H9 (cell line): ENCODE measurements around the gene ARIH1. TPM values are rescaled to one million over a fixed set of nuclear protein-coding genes. Genes with fewer than 3 reads are reported as not detected.

ENCODE experiments used
- DNase-seq: peaks from one replicate; pipeline ENCODE4 v3.0.0-alpha.2; 2017
- H2AFZ ChIP-seq: one replicate; pipeline ENCODE4 v1.6.1; 2013; ENCODE audit warnings: mild to moderate bottlenecking, low read length, control low read depth, moderate library complexity
- H2AK5ac ChIP-seq: 2 replicates; pipeline ENCODE4 v1.6.1; 2013; ENCODE audit warnings: low read length, control low read depth, mixed read lengths; ENCODE audit not compliant: insufficient read length
- H2BK120ac ChIP-seq: one replicate; pipeline ENCODE4 v1.6.1; 2013; ENCODE audit warnings: low read depth, mild to moderate bottlenecking, low read length, control low read depth, inconsistent platforms; ENCODE audit not compliant: poor library complexity, severe bottlenecking
- H2BK12ac ChIP-seq: 2 replicates; pipeline ENCODE4 v1.6.1; 2013; ENCODE audit warnings: low read length, control low read depth, mixed read lengths, low read depth; ENCODE audit not compliant: insufficient read length
- H2BK15ac ChIP-seq: 2 replicates; pipeline ENCODE4 v1.6.1; 2013; ENCODE audit warnings: low read depth, low read length, control low read depth
- H2BK20ac ChIP-seq: one replicate; pipeline ENCODE4 v1.6.1; 2013; ENCODE audit warnings: low read depth, mild to moderate bottlenecking, low read length, control low read depth, inconsistent platforms; ENCODE audit not compliant: poor library complexity, severe bottlenecking
- H2BK5ac ChIP-seq: 2 replicates; pipeline ENCODE4 v1.6.1; 2013; ENCODE audit warnings: low read length, control low read depth, mixed read lengths; ENCODE audit not compliant: insufficient read length
- H3K14ac ChIP-seq: 2 replicates; pipeline ENCODE4 v1.6.1; 2013; ENCODE audit warnings: low read length, control low read depth; ENCODE audit not compliant: insufficient read depth
- H3K18ac ChIP-seq: 2 replicates; pipeline ENCODE4 v1.6.1; 2013; ENCODE audit warnings: low read depth, mild to moderate bottlenecking, mixed read lengths, low read length, control low read depth; ENCODE audit not compliant: insufficient read length
- H3K23ac ChIP-seq: 2 replicates; pipeline ENCODE4 v1.6.1; 2013; ENCODE audit warnings: low read length, control low read depth, mixed read lengths, low read depth; ENCODE audit not compliant: insufficient read length
- H3K23me2 ChIP-seq: 2 replicates; pipeline ENCODE4 v1.6.1; 2013; ENCODE audit warnings: low read depth, mild to moderate bottlenecking, mixed read lengths, low read length, control low read depth; ENCODE audit not compliant: insufficient read length, poor library complexity, severe bottlenecking
- H3K27ac ChIP-seq: 2 replicates; pipeline ENCODE4 v1.5.1; 2013; ENCODE audit warnings: low read length, control low read depth, mixed read lengths, low read depth; ENCODE audit not compliant: insufficient read length
- H3K27me3 ChIP-seq: 2 replicates; pipeline ENCODE4 v1.6.1; 2013; ENCODE audit warnings: low read length, control low read depth, inconsistent platforms; ENCODE audit not compliant: insufficient read depth
- H3K4ac ChIP-seq: 2 replicates; pipeline ENCODE4 v1.6.1; 2013; ENCODE audit warnings: low read depth, mild to moderate bottlenecking, control low read depth, inconsistent platforms, low read length, moderate library complexity
- H3K4me1 ChIP-seq: 2 replicates; pipeline ENCODE4 v1.6.1; 2013; ENCODE audit warnings: low read length, control low read depth, inconsistent platforms; ENCODE audit not compliant: insufficient read depth
- H3K4me2 ChIP-seq: 2 replicates; pipeline ENCODE4 v1.6.1; 2013; ENCODE audit warnings: low read length, control low read depth, mixed read lengths; ENCODE audit not compliant: insufficient read length, insufficient read depth
- H3K56ac ChIP-seq: 2 replicates; pipeline ENCODE4 v1.6.1; 2013; ENCODE audit warnings: low read depth, mild to moderate bottlenecking, mixed read lengths, low read length, control low read depth; ENCODE audit not compliant: insufficient read length
- H3K79me1 ChIP-seq: 2 replicates; pipeline ENCODE4 v1.6.1; 2013; ENCODE audit warnings: low read depth, mild to moderate bottlenecking, moderate library complexity, low read length, control low read depth, inconsistent platforms; ENCODE audit not compliant: insufficient read depth, poor library complexity, severe bottlenecking
- H3K79me2 ChIP-seq: 2 replicates; pipeline ENCODE4 v1.6.1; 2013; ENCODE audit warnings: low read length, control low read depth, inconsistent platforms; ENCODE audit not compliant: insufficient read depth
- H3K9ac ChIP-seq: 2 replicates; pipeline ENCODE4 v1.6.1; 2013; ENCODE audit warnings: low read length, control low read depth, mixed read lengths; ENCODE audit not compliant: insufficient read length; ENCODE audit errors: extremely low read depth
- H3K9me3 ChIP-seq: one replicate; pipeline ENCODE4 v1.6.1; 2013; ENCODE audit warnings: low read depth, low read length, inconsistent platforms; ENCODE audit not compliant: control insufficient read depth
- H3T11ph ChIP-seq: one replicate; pipeline ENCODE4 v1.6.1; 2013; ENCODE audit warnings: mild to moderate bottlenecking, low read length, control low read depth, inconsistent platforms
- H4K20me1 ChIP-seq: one replicate; pipeline ENCODE4 v1.6.1; 2013; ENCODE audit not compliant: control insufficient read depth, insufficient read length, insufficient read depth
- H4K5ac ChIP-seq: 2 replicates; pipeline ENCODE4 v1.6.1; 2013; ENCODE audit warnings: low read depth, mild to moderate bottlenecking, mixed read lengths, low read length, control low read depth; ENCODE audit not compliant: insufficient read length
- H4K8ac ChIP-seq: replicated peaks from 2 replicates; pipeline ENCODE4 v1.6.1; 2013; ENCODE audit warnings: low read length, control low read depth, mixed read lengths, low read depth; ENCODE audit not compliant: insufficient read length
- H4K91ac ChIP-seq: 2 replicates; pipeline ENCODE4 v1.6.1; 2013; ENCODE audit warnings: low read depth, mild to moderate bottlenecking, moderate library complexity, mixed read lengths, low read length, control low read depth; ENCODE audit not compliant: insufficient read length
- H3K27ac Mint-ChIP-seq, 3 experiments: 2 replicates in 2 of 3; 3 replicates in 1 of 3; pipeline ENCODE4 v1.8.0; 2020 to 2021; ENCODE audit warnings: mixed read lengths in 3 of 3, mild to moderate bottlenecking in 1 of 3, moderate library complexity in 1 of 3
- H3K27me3 Mint-ChIP-seq: 2 replicates; pipeline ENCODE4 v1.8.0; 2021; ENCODE audit warnings: low read depth, mild to moderate bottlenecking, moderate library complexity, mixed read lengths
- H3K36me3 Mint-ChIP-seq, 3 experiments: 2 replicates in 2 of 3; 3 replicates in 1 of 3; pipeline ENCODE4 v1.8.0; 2020 to 2021; ENCODE audit warnings: low read depth in 3 of 3, mixed read lengths in 3 of 3; ENCODE audit not compliant: insufficient read depth in 1 of 3
- H3K4me1 Mint-ChIP-seq, 2 experiments: 2 replicates each; pipeline ENCODE4 v1.8.0; 2020; ENCODE audit warnings: mixed read lengths in 2 of 2
- H3K4me3 Mint-ChIP-seq, 2 experiments: 2 replicates in 1 of 2; 3 replicates in 1 of 2; pipeline ENCODE4 v1.8.0; 2020 to 2021; ENCODE audit warnings: mild to moderate bottlenecking in 2 of 2, mixed read lengths in 2 of 2, moderate library complexity in 1 of 2
- H3K9me3 Mint-ChIP-seq, 2 experiments: 2 replicates in 1 of 2; 3 replicates in 1 of 2; pipeline ENCODE4 v1.8.0; 2020; ENCODE audit warnings: mild to moderate bottlenecking in 2 of 2, mixed read lengths in 2 of 2, moderate library complexity in 1 of 2
- CTCF ChIP-seq: fragments of 200-600 bp; sonication (generic); conservative IDR thresholded peaks from 3 replicates; pipeline ENCODE4 v1.8.0; 2021; ENCODE audit warnings: antibody characterized with exemption, mild to moderate bottlenecking
- WGBS: extraction: QIAGEN DNeasy Blood & Tissue Kit; methylation state at CpG from one replicate; pipeline ENCODE4 v1.1.7; 2013; ENCODE audit warnings: missing lambda C conversion rate, low lambda C conversion rate, mixed read lengths; ENCODE audit not compliant: insufficient read length; ENCODE audit errors: extremely low coverage; 5-methylcytosine and 5-hydroxymethylcytosine counted together
- total RNA-seq: library from RNA; stranded (reverse); gene quantifications from 2 replicates; pipeline ENCODE4 v1.2.1, GENCODE V29; 2021

Gene ARIH1
- total RNA-seq, 1 experiment from 2014 or later = 158 TPM

GRCh38 chr15:72535911-72536310 lies 61.8 kb downstream of the ARIH1 start:
- H3K27me3 ChIP-seq = no peaks in the 10 kb centered on the region
- no peak overlapping the region for H3K14ac ChIP-seq
- no peak overlapping the region for H3K18ac ChIP-seq
- no peak overlapping the region for H2AFZ ChIP-seq
- no peak overlapping the region for H2BK20ac ChIP-seq
- H4K20me1 ChIP-seq = no peaks in the 10 kb centered on the region
- H4K8ac ChIP-seq = no peak overlapping the region
- no peaks in the 10 kb centered on the region for H3K23me2 ChIP-seq
- H4K91ac ChIP-seq = no peak overlapping the region
- H3K27ac ChIP-seq = no peak overlapping the region
- DNase-seq = no peak
- no peak overlapping the region for H2BK15ac ChIP-seq
- peaks cover 13 to 16% of the 10 kb centered on the region in 2 experiments for H3K9me3 Mint-ChIP-seq
- no peak overlapping the region for H3K4me3 Mint-ChIP-seq
- peaks cover 7% of the 10 kb centered on the region; the same call in 1 of the 2 replicates for H3K79me2 ChIP-seq
- H3K9me3 ChIP-seq = peaks cover 5% of the 10 kb centered on the region
- H3K27ac Mint-ChIP-seq = no peak overlapping the region
- no peak for TF ChIP-seq CTCF
- no peak overlapping the region for H2BK120ac ChIP-seq
- H3K27me3 Mint-ChIP-seq = no peaks in the 10 kb centered on the region
- no peak overlapping the region for H2BK5ac ChIP-seq
- no peak overlapping the region for H2BK12ac ChIP-seq
- H3K79me1 ChIP-seq = peaks cover 10% of the 10 kb centered on the region
- H3K56ac ChIP-seq = no peak overlapping the region
- peaks cover 28 to 32% (median 30%) of the 10 kb centered on the region in 3 experiments for H3K36me3 Mint-ChIP-seq
- H3K9ac ChIP-seq = no peak overlapping the region
- no peak overlapping the region for H3K23ac ChIP-seq
- no CpG with 5 or more reads among the region's 3 CpGs for WGBS
- H2AK5ac ChIP-seq = no peak overlapping the region
- no peak overlapping the region for H4K5ac ChIP-seq
- H3T11ph ChIP-seq = no peak overlapping the region
- peaks cover 0 to 2% of the 10 kb centered on the region in 2 experiments; a peak in 1 of 4 replicates for H3K4me1 Mint-ChIP-seq
- H3K4me1 ChIP-seq = no peaks in the 10 kb centered on the region
- no peak overlapping the region for H3K4ac ChIP-seq
- no peak overlapping the region for H3K4me2 ChIP-seq
